ENCODE measurements around the gene ABCC1.
A peak's percentile ranks its signal among the peaks of the same experiment; 100 is the strongest.
"Not testable (repeated sequence)": the region's sequence is repeated elsewhere in the genome, so short reads cannot be mapped to it uniquely, and the experiment has no call there.

ABCC1 gene

GRCh38 chr16:16141141-16141540 is 191.7 kb downstream of the ABCC1 start:
- DNase-seq (no peak), ATAC-seq (no peak)

GRCh38 chr16:16141784-16142396 is 192.5 kb downstream of the ABCC1 start:
- DNase-seq (no peak), ATAC-seq (no peak)

- ATAC-seq: no peak
- peak; percentile 15 for DNase-seq
Measured at GRCh38 chr16:16143038-16143763, 193.8 kb downstream of the ABCC1 start.

- no peak for DNase-seq
- ATAC-seq: no peak
Measured at GRCh38 chr16:16143931-16144330, 194.5 kb downstream of the ABCC1 start.

- no peak for ATAC-seq
- no peak for DNase-seq
Measured at GRCh38 chr16:16144416-16144815, 195.0 kb downstream of the ABCC1 start.

- no peak for ATAC-seq
- DNase-seq: no peak
Measured at GRCh38 chr16:16145286-16145685, 195.9 kb downstream of the ABCC1 start.

- no peak for DNase-seq
- no peak for ATAC-seq
Measured at GRCh38 chr16:16146380-16147315, 197.2 kb downstream of the ABCC1 start.

- ATAC-seq (no peak), DNase-seq (no peak)
Measured at GRCh38 chr16:16147316-16147999, 198.0 kb downstream of the ABCC1 start.

GRCh38 chr16:16148000-16148599 is 198.7 kb downstream of the ABCC1 start:
- not testable (repeated sequence) for ATAC-seq, DNase-seq

GRCh38 chr16:16148755-16149154 is 199.3 kb downstream of the ABCC1 start:
- DNase-seq: no peak
- ATAC-seq: no peak

GRCh38 chr16:16149710-16150116 is 200.3 kb downstream of the ABCC1 start:
- DNase-seq (no peak), ATAC-seq (no peak)

- no peak for ATAC-seq
- no peak for DNase-seq
Measured at GRCh38 chr16:16150117-16150877, 200.9 kb downstream of the ABCC1 start.

- DNase-seq (no peak), ATAC-seq (no peak)
Measured at GRCh38 chr16:16150878-16151152, 201.4 kb downstream of the ABCC1 start.

GRCh38 chr16:16151315-16151714 is 201.9 kb downstream of the ABCC1 start:
- no peak for ATAC-seq
- no peak for DNase-seq

- DNase-seq, ATAC-seq: not testable (repeated sequence)
Measured at GRCh38 chr16:16153000-16153399, 203.6 kb downstream of the ABCC1 start.

GRCh38 chr16:16154281-16154951 is 205.0 kb downstream of the ABCC1 start:
- ATAC-seq (no peak), DNase-seq (no peak)

- ATAC-seq (no peak), DNase-seq (no peak)
Measured at GRCh38 chr16:16155234-16155633, 205.8 kb downstream of the ABCC1 start.

GRCh38 chr16:16157166-16157565 is 207.8 kb downstream of the ABCC1 start:
- DNase-seq (no peak), ATAC-seq (no peak)

GRCh38 chr16:16158082-16158658 is 208.8 kb downstream of the ABCC1 start:
- ATAC-seq (no peak), DNase-seq (no peak)

- DNase-seq (no peak), ATAC-seq (no peak)
Measured at GRCh38 chr16:16158741-16159374, 209.4 kb downstream of the ABCC1 start.
